GM19043 (cell line): ENCODE results near the gene MRPS25.

Source experiments
- ATAC-seq: cut with Tn5 transposase; IDR thresholded peaks from one replicate; pipeline ENCODE4 v1.9.1; 2021; ENCODE audit warnings: low read depth; ENCODE audit not compliant: unreplicated experiment

MRPS25 gene

GRCh38 chr3:15086263-15086662, 21.1 kb upstream of the MRPS25 start:
- ATAC-seq: no peak

DNA sequence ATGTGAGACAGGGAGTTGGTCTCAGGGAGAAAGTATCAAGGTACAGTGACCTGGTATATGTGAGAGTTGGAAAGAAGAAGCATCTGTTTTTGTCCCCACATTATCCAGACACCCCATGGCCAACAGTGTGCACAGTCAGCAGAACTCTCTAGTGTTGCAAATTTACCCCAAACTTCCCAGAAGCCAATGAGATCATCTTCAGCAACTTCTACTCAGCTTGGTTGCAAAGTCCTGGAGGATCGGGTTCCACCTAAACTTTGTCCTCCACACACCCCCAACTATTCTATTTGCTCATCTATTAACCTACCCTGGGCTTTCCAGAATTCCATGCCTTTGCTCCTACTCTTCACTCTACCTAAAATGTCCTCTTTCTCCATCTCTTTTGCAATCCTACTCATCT, 18.1 kb upstream of the MRPS25 start:
- ATAC-seq: no peak

GRCh38 chr3:15081960-15082664, 17.0 kb upstream of the MRPS25 start:
- ATAC-seq: no peak

DNA sequence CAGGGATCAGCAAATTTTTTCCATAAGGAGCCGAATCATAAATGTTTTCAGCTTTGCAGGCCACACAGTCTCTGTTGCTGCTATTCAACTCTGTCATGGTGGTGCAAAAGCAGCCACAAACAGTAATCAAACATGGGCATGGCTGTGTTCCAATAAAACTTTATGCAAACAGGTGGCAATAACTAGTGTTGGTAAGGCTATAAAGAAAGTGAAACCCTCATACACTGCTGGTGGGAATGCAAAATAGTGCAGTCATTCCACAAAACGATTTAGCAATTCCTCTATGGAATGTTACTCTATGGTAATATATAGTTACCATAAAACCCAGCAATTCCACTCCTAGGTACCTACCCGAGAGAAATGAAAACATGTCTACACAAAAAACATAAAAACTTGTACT, 14.0 kb upstream of the MRPS25 start:
- no peak for ATAC-seq

- no peak for ATAC-seq
Measured at GRCh38 chr3:15074500-15074899, 9.4 kb upstream of the MRPS25 start.

DNA sequence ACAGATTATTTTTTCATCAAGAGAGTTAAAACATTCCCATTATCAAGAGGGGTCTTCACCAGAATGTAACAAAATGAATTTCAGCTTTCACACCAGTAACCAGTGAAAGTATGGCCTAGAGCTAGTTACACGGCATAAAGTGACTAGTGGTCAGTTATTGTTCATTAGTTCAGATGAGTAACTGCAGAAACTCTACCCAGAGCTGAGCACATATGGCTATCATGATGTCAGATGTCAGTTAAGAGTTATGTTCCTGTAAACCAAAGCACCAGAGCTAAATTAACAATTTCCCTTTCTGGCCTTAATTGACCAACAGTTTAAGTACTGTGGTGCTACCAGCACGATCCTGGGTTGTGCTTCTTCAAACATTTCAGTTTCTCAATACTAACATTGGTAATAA, 6.6 kb upstream of the MRPS25 start:
- no peak for ATAC-seq

DNA sequence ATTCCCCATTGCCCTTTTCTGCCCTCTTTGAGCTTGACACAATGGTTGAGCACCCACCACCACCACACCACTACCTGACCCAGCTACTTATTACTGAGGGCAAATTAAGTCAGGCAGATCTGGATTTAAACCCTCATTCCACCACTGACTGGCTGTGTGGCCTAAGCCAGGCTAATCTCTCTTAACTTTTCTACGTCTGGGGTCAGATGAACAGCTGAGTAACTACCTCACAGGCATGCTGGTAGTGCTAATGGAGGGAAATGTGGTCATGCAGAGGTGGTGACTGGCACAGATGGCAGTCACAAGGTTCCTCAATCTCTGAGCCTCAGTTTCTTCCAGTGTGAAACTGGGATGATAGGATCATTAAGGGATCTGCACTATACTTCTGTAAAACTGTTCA, 4.3 kb upstream of the MRPS25 start:
- no peak for ATAC-seq

GRCh38 chr3:15066467-15066866, 1.4 kb upstream of the MRPS25 start:
- ATAC-seq: no peak

DNA sequence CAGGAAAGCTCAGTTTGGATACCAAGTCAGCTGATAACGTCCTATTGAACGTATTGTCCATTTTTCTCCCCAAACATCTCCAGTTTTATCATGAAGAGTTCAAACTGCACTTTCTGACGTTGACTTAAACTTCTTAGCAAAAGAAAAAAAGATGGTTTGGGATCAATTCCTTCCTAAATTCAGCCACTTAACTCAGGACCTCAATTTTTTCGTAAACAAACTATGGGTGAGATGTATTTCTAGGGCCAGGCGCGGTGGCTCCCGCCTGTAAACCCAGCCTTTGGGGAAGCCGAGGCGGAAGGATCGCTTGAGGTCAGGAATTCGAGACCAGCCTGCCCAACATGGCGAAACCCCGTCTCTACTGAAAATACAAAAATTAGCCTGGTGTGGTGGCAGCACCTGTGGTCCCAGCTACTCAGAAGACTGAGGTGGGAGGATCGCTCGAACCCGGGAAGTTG, 464 bp upstream of the MRPS25 start:
- ATAC-seq: no peak

DNA sequence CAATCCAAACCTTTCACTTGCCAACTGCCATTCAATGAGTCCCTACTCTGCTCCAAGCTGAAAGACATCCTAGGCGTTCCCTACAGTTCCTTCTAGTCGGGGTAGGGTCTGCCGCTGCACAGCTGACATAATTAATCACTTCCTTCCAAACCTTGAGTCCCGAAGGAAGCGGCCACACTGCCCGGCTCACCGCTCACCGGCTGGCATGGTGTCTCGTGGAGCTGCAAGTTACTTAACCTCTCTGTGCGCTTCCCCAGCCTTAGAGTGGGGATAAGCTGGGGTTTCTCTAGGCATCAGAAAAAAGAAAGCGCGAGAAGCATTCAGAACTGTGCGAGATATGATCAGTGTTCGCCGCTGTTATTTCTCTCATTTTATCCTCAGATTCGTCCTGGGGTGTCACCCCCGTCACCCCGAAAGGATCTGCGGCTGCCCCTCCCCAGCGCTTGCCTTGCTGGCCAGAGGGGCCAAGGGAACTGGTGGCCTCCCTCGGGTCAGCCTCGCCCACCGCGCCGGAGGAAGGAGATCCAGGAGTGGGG, 748 bp downstream of the MRPS25 start:
- peak; percentile 28 for ATAC-seq

DNA sequence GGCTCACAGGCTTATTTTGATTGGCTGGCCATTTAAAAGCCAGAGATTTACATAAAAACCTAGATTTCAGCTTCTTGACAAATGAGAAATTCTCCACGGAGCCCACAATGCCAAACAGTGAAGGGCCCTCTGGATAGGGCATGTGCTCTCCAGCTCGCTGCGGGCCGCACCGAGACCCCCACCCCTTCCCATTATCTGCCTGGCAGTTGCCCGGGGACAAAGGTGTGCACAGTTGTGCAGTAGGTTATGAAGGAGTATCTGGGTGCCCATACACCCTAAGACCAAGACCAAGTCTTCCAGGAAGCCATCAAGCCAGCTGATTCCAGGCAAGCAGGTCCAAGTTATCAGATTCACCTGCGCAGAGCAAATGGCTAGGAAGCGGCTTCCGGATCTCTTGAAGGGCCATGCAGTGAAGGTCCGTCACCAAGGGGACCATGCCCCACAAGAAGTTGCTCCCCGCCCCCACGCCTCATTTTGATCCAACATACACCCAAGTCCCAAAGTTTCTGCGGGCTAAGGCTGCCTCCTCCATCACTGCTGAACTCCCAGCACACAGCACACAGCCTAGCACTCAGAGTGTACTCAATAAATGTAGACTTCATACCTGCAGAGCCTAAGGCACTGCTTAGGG, 1.3 kb downstream of the MRPS25 start:
- ATAC-seq: no peak

DNA sequence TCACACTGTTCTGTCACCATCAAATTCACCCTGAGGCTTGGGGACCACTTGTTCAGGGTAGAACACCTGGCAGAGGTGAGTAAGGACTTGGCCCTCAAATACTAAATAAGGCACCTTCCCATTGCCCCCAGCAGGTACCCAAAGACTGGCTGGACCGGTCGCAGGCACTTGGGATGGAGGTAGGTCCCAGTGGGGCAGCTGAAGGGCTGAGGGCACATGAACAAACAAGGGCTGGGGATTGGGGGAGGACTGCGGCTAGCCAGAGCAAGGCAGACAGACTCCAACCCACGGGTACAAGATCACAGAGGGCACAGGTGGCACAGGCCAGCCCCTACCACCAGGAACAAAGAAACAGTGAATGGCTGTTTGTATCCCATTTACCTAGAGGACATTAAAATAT, 1.9 kb downstream of the MRPS25 start:
- no peak for ATAC-seq

- no peak for ATAC-seq
Measured at GRCh38 chr3:15060029-15060428, 5.1 kb downstream of the MRPS25 start.

DNA sequence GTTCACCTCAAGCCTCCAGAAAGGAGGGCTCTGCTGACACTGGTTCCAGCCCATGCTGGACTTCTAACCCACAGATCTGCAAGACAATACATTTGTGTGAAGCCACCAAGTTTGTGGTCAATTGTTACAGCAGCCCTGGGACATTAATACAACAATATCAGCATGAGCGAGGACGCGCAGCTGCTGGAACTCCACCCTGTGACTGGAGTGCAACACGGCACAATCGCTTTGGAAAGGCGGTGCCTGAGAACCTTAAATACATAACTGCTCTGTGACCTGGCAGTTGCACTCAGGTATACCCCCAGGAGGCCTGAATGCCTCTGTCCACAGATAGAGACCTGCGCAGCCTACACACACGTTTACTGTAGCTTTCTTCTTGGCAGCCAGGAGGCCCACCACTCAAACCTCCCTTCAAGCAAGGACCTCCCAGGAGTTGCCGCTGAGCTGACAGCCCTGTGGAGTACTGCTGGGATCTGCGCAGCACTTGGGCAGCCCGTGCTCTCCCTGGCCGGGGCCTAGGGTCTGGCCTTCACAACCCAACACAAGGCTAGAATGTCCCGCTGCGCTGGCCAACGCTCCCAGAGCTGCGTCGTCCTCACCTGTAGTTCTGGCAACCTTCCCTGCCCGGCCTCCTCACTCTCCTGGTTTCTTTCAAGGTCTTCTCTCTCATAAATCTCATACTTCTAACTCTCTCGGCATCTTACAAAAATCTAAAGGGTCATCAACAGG, 8.3 kb downstream of the MRPS25 start:
- ATAC-seq: no peak

GRCh38 chr3:15055019-15055557, 10.0 kb downstream of the MRPS25 start:
- peak; percentile 41 for ATAC-seq

DNA sequence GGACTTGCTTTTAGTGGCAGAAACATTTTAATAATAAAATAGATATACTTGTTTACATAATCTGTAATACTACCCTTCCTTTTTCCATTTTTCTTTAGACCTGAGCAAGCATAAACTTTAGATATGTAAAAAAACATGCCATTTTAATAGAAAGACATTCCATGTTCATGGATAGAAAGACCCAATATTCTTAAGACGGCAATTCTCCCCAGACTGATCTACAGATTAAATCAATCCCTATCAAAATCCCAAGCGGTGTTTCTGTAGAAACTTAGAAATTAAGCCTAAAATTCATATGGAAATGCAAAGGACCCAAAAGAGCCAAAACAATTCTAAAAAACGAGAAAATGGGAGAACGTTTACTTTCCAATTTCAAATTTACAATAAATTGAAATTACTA, 11.6 kb downstream of the MRPS25 start:
- no peak for ATAC-seq

GRCh38 chr3:15052335-15053242, 12.5 kb downstream of the MRPS25 start:
- ATAC-seq: no peak

DNA sequence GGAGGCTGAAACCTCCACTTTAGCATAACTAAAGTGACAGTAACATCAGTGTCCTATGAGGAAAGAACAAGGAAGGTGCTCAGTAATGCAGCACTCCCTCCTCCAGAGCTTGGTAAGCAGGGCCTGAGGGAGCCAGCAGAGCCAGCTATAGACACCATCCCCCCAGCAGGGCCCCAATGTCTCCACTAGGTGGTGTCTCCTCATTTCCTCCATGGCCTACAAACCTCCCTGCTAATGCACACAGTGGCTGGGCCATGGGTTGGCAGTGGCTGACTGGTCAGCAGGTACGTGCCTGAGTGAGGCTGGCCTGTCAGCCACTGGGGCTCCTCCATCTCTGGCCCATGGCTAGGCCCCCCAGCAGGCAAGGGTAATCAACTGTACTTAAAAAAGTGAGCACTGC, 13.6 kb downstream of the MRPS25 start:
- ATAC-seq: peak; percentile 52

- peak; percentile 74 for ATAC-seq
Measured at GRCh38 chr3:15050405-15051092, 14.6 kb downstream of the MRPS25 start.

- ATAC-seq: no peak
Measured at GRCh38 chr3:15049584-15049983, 15.5 kb downstream of the MRPS25 start.
